Keratinocyte (primary cell): Measurements from ENCODE around the gene SCP2. TPM values are rescaled to one million over a fixed set of nuclear protein-coding genes. Genes with fewer than 3 reads are reported as not detected.
"Not testable (repeated sequence)": the region's sequence is repeated elsewhere in the genome, so short reads cannot be mapped to it uniquely, and the experiment has no call there.

Experiments used
- DNase-seq: peaks from one replicate; pipeline ENCODE4 v3.0.0-alpha.2; 2011; ENCODE audit warnings: low read depth, missing footprints, low spot score
- FAIRE-seq: peaks from 2 replicates; lab custom pipeline; 2011; peaks lifted over from hg19 to GRCh38; lab: Jason Lieb, UNC
- H2AFZ ChIP-seq: 2 replicates; pipeline ENCODE4 v1.6.0; 2012; ENCODE audit warnings: low read length, control low read depth, inconsistent platforms; ENCODE audit not compliant: control insufficient read depth
- H3K27ac ChIP-seq: 2 replicates; pipeline ENCODE4 v1.5.1; 2011; ENCODE audit warnings: low read length; ENCODE audit not compliant: control insufficient read depth, insufficient read depth
- H3K27me3 ChIP-seq: 3 replicates; pipeline ENCODE4 v1.6.0; 2011; ENCODE audit warnings: low read length; ENCODE audit not compliant: control insufficient read depth, insufficient read depth; ENCODE audit errors: extremely low read depth
- H3K36me3 ChIP-seq, 2 experiments: 2 replicates in 1 of 2; 3 replicates in 1 of 2; pipeline ENCODE4 v1.5.1; 2011; ENCODE audit warnings: low read length in 2 of 2, mild to moderate bottlenecking in 1 of 2; ENCODE audit not compliant: control insufficient read depth in 2 of 2, insufficient read depth in 2 of 2; ENCODE audit errors: extremely low read depth in 1 of 2
- H3K4me1 ChIP-seq: 3 replicates; pipeline ENCODE4 v1.5.1; 2011; ENCODE audit warnings: low read length; ENCODE audit not compliant: control insufficient read depth, insufficient read depth; ENCODE audit errors: extremely low read depth
- H3K4me2 ChIP-seq: 3 replicates; pipeline ENCODE4 v1.6.0; 2011; ENCODE audit warnings: low read depth, low read length; ENCODE audit not compliant: control insufficient read depth, insufficient read depth; ENCODE audit errors: extremely low read depth
- H3K4me3 ChIP-seq, 3 experiments: fragments of 200-600 bp in 1 of 3; sonication (generic) in 1 of 3; 2 replicates in 2 of 3; 3 replicates in 1 of 3; pipeline ENCODE4 v1.5.1; 2011 to 2016; ENCODE audit warnings: low read length in 3 of 3, mild to moderate bottlenecking in 3 of 3, control low read depth in 2 of 3, inconsistent platforms in 1 of 3, low read depth in 1 of 3, mixed read lengths in 1 of 3, mixed run types in 1 of 3, moderate library complexity in 1 of 3; ENCODE audit not compliant: control insufficient read depth in 2 of 3, insufficient read depth in 2 of 3; ENCODE audit errors: extremely low read depth in 1 of 3
- H3K79me2 ChIP-seq: 2 replicates; pipeline ENCODE4 v1.6.0; 2012; ENCODE audit warnings: low read length; ENCODE audit not compliant: control insufficient read depth, insufficient read depth
- H3K9ac ChIP-seq: 3 replicates; pipeline ENCODE4 v1.6.0; 2011; ENCODE audit warnings: low read length; ENCODE audit not compliant: control insufficient read depth, insufficient read depth; ENCODE audit errors: extremely low read depth
- H3K9me1 ChIP-seq: 3 replicates; pipeline ENCODE4 v1.6.0; 2011; ENCODE audit warnings: low read length; ENCODE audit not compliant: control insufficient read depth, insufficient read depth; ENCODE audit errors: extremely low read depth
- H3K9me3 ChIP-seq: 2 replicates; pipeline ENCODE4 v1.5.1; 2012; ENCODE audit warnings: low read depth, low read length; ENCODE audit not compliant: control insufficient read depth
- H4K20me1 ChIP-seq: 3 replicates; pipeline ENCODE4 v1.6.0; 2011; ENCODE audit warnings: low read length; ENCODE audit not compliant: control insufficient read depth, insufficient read depth; ENCODE audit errors: extremely low read depth
- CTCF ChIP-seq, 3 experiments: IDR thresholded peaks in 1 of 3; conservative IDR thresholded peaks in 1 of 3; optimal IDR thresholded peaks in 1 of 3; 2 replicates in 2 of 3; 3 replicates in 1 of 3; pipeline versions ENCODE3 to v1.5.1; 2011; ENCODE audit warnings: low read length in 3 of 3, mild to moderate bottlenecking in 3 of 3, moderate library complexity in 2 of 3, control low read depth in 1 of 3, inconsistent platforms in 1 of 3; ENCODE audit not compliant: insufficient read depth in 2 of 3; ENCODE audit errors: extremely low read depth in 1 of 3
- EZH2 ChIP-seq: IDR thresholded peaks from one replicate; pipeline ENCODE4 v1.6.1; 2012; ENCODE audit warnings: inconsistent platforms, mild to moderate bottlenecking, low read length, moderate library complexity
- dilution Hi-C: fragments of 300-500 bp; cut with MboI; formaldehyde crosslinking; loops from one replicate; pipeline ENCODE4 v1.7.0; 2020; ENCODE audit warnings: low sequenced_read_pairs; ENCODE audit not compliant: extremely low pct_ligation_motif_present
- polyA plus RNA-seq, 5 experiments: library from polyadenylated mRNA; depleted of rRNA in 3 of 5; stranded (reverse) in 3 of 5; stranded (forward) in 1 of 5; unstranded in 1 of 5; fragments of >200 nt; gene quantifications; 1 replicate in 1 of 5; 2 replicates in 3 of 5; 3 replicates in 1 of 5; pipeline versions ENCODE4 v1.2.1 to v1.2.3, GENCODE V29; 2011 to 2012; ENCODE audit warnings: missing spikeins in 2 of 5, low read depth in 1 of 5, low replicate concordance in 1 of 5

Gene SCP2
- polyA plus RNA-seq, 1 donor (not counting 4 experiments of a cell fraction or from before 2014, with no cell fraction given): 116 TPM

GRCh38 chr1:52947490-52947889, 20.4 kb downstream of the SCP2 start:
- H3K9me1 ChIP-seq: no peaks in the 10 kb centered on the region
- peaks cover 2% of the 10 kb centered on the region for H3K9me3 ChIP-seq
- no peak overlapping the region for H3K9ac ChIP-seq
- no peak for DNase-seq
- no peaks in the 10 kb centered on the region for H3K27me3 ChIP-seq
- FAIRE-seq: no peak
- TF ChIP-seq EZH2: no peak
- dilution Hi-C loops: no loop called here
- H3K36me3 ChIP-seq: peaks cover 0 to 5% of the 10 kb centered on the region in 2 experiments
- no peak overlapping the region for H3K4me3 ChIP-seq
- H2AFZ ChIP-seq: no peak overlapping the region
- H3K79me2 ChIP-seq: no peaks in the 10 kb centered on the region
- no peak overlapping the region for H3K4me2 ChIP-seq
- H4K20me1 ChIP-seq: no peaks in the 10 kb centered on the region
- H3K27ac ChIP-seq: no peak overlapping the region
- H3K4me1 ChIP-seq: peaks cover 2% of the 10 kb centered on the region

DNA sequence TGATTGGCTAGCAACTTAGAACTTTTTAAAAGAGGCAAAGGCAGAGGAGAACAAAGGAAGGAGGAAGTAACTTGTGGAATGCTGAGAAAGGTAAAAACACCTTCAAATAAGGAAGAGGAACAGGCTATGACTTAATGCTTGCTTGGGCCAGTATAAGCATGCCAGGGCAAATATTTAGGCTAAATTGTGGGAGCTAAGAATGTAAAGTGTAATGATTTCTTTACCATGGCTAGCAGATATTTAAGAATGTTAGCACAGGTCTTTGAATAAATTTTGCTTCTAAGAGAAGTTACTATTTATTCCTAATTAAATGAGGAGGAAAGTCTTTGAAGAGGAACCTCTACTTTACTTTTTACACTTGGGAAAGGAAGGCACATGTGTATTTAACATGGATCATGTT, 22.5 kb downstream of the SCP2 start:
- H3K9me3 ChIP-seq, dilution Hi-C loops, H4K20me1 ChIP-seq, H3K79me2 ChIP-seq, H3K9me1 ChIP-seq, H3K4me1 ChIP-seq, H3K36me3 ChIP-seq, H2AFZ ChIP-seq, FAIRE-seq, H3K4me2 ChIP-seq, H3K4me3 ChIP-seq, H3K27me3 ChIP-seq, DNase-seq, H3K9ac ChIP-seq, H3K27ac ChIP-seq: not testable (repeated sequence)

- H3K4me2 ChIP-seq: no peak overlapping the region
- H3K4me3 ChIP-seq: no peak overlapping the region
- H3K9ac ChIP-seq: no peak overlapping the region
- H3K4me1 ChIP-seq: peaks cover 2% of the 10 kb centered on the region
- dilution Hi-C loops: no loop called here
- FAIRE-seq (no peak), DNase-seq (no peak)
- peaks cover 0 to 5% of the 10 kb centered on the region in 2 experiments for H3K36me3 ChIP-seq
- no peaks in the 10 kb centered on the region for H4K20me1 ChIP-seq
- no peaks in the 10 kb centered on the region for H3K27me3 ChIP-seq
- no peaks in the 10 kb centered on the region for H3K79me2 ChIP-seq
- TF ChIP-seq CTCF (optimal IDR thresholded peaks at IDR 0.05 in 1 of 3, IDR thresholded peaks at IDR 0.05 in 1 of 3, conservative IDR thresholded peaks at IDR 0.05 in 1 of 3; ENCODE audit: extremely low read depth in 1 of 3, insufficient read depth in 2 of 3, low read length in 3 of 3): no peak
- no peak for TF ChIP-seq EZH2
- peaks cover 2% of the 10 kb centered on the region for H3K9me3 ChIP-seq
- no peak overlapping the region for H3K27ac ChIP-seq
- no peaks in the 10 kb centered on the region for H3K9me1 ChIP-seq
- H2AFZ ChIP-seq: no peak overlapping the region
Observed at GRCh38 chr1:52952112-52952511, 25.0 kb downstream of the SCP2 start.
